ENCODE measurements around the gene OR52K2.
A peak's percentile ranks its signal among the peaks of the same experiment; 100 is the strongest.
"Not testable (repeated sequence)": the region's sequence is repeated elsewhere in the genome, so short reads cannot be mapped to it uniquely, and the experiment has no call there.

The OR52K2 gene

GRCh38 chr11:4448995-4449394, at the start of gene OR52K2:
Gene OR52K2, plus strand, starts transcription at chr11:4449295. Its CDS starts 45 bp downstream, at chr11:4449340.
- no peak for DNase-seq (ENCODE audit: low spot score)

GRCh38 chr11:4406206-4406605, 42.9 kb upstream of the OR52K2 start:
- not testable (repeated sequence) for DNase-seq (ENCODE audit: low spot score)

- no peak for DNase-seq (ENCODE audit: low spot score)
Measured at GRCh38 chr11:4416306-4416705, 32.8 kb upstream of the OR52K2 start.

- DNase-seq (ENCODE audit: low spot score) = no peak
Measured at GRCh38 chr11:4416816-4417215, 32.3 kb upstream of the OR52K2 start.

- no peak for DNase-seq (ENCODE audit: low spot score)
Measured at GRCh38 chr11:4418403-4418802, 30.7 kb upstream of the OR52K2 start.

- no peak for DNase-seq (ENCODE audit: low spot score)
Measured at GRCh38 chr11:4430051-4430450, 19.0 kb upstream of the OR52K2 start.

- DNase-seq (ENCODE audit: low spot score) = no peak
Measured at GRCh38 chr11:4433856-4434255, 15.2 kb upstream of the OR52K2 start.

GRCh38 chr11:4436411-4436810, 12.7 kb upstream of the OR52K2 start:
- no peak for DNase-seq (ENCODE audit: low spot score)

- no peak for DNase-seq (ENCODE audit: low spot score)
Measured at GRCh38 chr11:4441515-4441914, 7.6 kb upstream of the OR52K2 start.

GRCh38 chr11:4443232-4443891, 5.7 kb upstream of the OR52K2 start:
- DNase-seq (ENCODE audit: low spot score) = no peak

GRCh38 chr11:4453118-4453517, 4.0 kb downstream of the OR52K2 start:
- no peak for DNase-seq (ENCODE audit: low spot score)

GRCh38 chr11:4454021-4454420, 4.9 kb downstream of the OR52K2 start:
- no peak for DNase-seq (ENCODE audit: low spot score)

- peak; percentile 56 for DNase-seq (ENCODE audit: low spot score)
Measured at GRCh38 chr11:4455419-4455818, 6.3 kb downstream of the OR52K2 start.

- peak; percentile 58 for DNase-seq (ENCODE audit: low spot score)
Measured at GRCh38 chr11:4459500-4459899, 10.4 kb downstream of the OR52K2 start.

- no peak for DNase-seq (ENCODE audit: low spot score)
Measured at GRCh38 chr11:4460151-4460550, 11.1 kb downstream of the OR52K2 start.

GRCh38 chr11:4464216-4465159, 15.4 kb downstream of the OR52K2 start:
- DNase-seq (ENCODE audit: low spot score) = no peak

GRCh38 chr11:4465407-4465806, 16.3 kb downstream of the OR52K2 start:
- no peak for DNase-seq (ENCODE audit: low spot score)

GRCh38 chr11:4466131-4466870, 17.2 kb downstream of the OR52K2 start:
- DNase-seq (ENCODE audit: low spot score) = no peak

GRCh38 chr11:4466871-4467442, 17.9 kb downstream of the OR52K2 start:
- no peak for DNase-seq (ENCODE audit: low spot score)

- DNase-seq (ENCODE audit: low spot score) = no peak
Measured at GRCh38 chr11:4467811-4468606, 18.9 kb downstream of the OR52K2 start.

GRCh38 chr11:4479644-4480043, 30.5 kb downstream of the OR52K2 start:
- DNase-seq (ENCODE audit: low spot score) = no peak
